Activated T-cell treated with anti-CD3 and anti-CD28 coated beads, Interleukin-2, amount 50 U/mL, for 24 hours (primary cell): ENCODE measurements around the gene RDH13.

Experiments
- DNase-seq: peaks from one replicate; pipeline ENCODE4 v3.0.0-alpha.2; 2020
- H3K27ac Mint-ChIP-seq: 2 replicates; pipeline ENCODE4 v1.8.0; 2020; ENCODE audit warnings: mild to moderate bottlenecking, mixed read lengths
- H3K27me3 Mint-ChIP-seq: 2 replicates; pipeline ENCODE4 v1.8.0; 2020; ENCODE audit warnings: mixed read lengths
- H3K36me3 Mint-ChIP-seq: 2 replicates; pipeline ENCODE4 v1.8.0; 2020; ENCODE audit warnings: low read depth, mixed read lengths
- H3K4me1 Mint-ChIP-seq: 2 replicates; pipeline ENCODE4 v1.8.0; 2020; ENCODE audit warnings: low read depth, mixed read lengths
- H3K4me3 Mint-ChIP-seq: 2 replicates; pipeline ENCODE4 v1.8.0; 2020; ENCODE audit warnings: mild to moderate bottlenecking, moderate library complexity, mixed read lengths
- H3K9me3 Mint-ChIP-seq: 2 replicates; pipeline ENCODE4 v1.8.0; 2020; ENCODE audit warnings: mixed read lengths

The RDH13 gene

GRCh38 chr19:55085923-55086715 lies 23.2 kb upstream of the RDH13 start:
- Mint-ChIP-seq H3K27ac (no peak overlapping the region), H3K4me1 (peaks cover 26% of the 10 kb centered on the region), H3K36me3 (peaks cover 31% of the 10 kb centered on the region), H3K9me3 (peaks cover 4% of the 10 kb centered on the region), H3K27me3 (peaks cover 68% of the 10 kb centered on the region), H3K4me3 (no peak overlapping the region)
- DNase-seq: no peak

DNA sequence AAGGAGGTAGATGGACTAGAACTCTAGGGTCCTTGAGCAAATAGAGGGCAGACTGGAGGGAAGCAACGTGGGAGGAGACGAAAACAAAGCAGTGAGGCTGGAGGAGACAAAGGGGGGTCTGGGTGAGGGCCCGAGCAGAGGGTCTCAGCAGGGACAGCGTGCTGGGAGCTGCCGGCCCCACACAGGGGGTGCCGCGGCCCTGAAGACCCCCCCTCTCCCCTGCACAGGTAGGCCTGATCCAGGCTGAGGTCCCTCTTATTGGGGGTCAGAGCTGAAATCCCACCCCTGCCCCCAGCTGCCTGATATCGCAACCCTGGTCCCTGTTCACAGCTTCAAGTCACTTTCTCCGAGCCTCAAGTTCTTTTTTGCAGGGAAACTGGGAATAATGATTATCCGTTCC lies 21.5 kb upstream of the RDH13 start:
- no peak for DNase-seq
- H3K4me3 Mint-ChIP-seq: no peak overlapping the region
- peaks cover 8% of the 10 kb centered on the region for H3K9me3 Mint-ChIP-seq
- peaks cover 38% of the 10 kb centered on the region for H3K4me1 Mint-ChIP-seq
- H3K27me3 Mint-ChIP-seq: peaks cover 85% of the 10 kb centered on the region
- peaks cover 16% of the 10 kb centered on the region for H3K36me3 Mint-ChIP-seq
- H3K27ac Mint-ChIP-seq: no peak overlapping the region

- H3K4me1 Mint-ChIP-seq: peaks cover 37% of the 10 kb centered on the region
- no peak for DNase-seq
- H3K27me3 Mint-ChIP-seq: peaks cover 83% of the 10 kb centered on the region
- H3K27ac Mint-ChIP-seq: no peak overlapping the region
- no peak overlapping the region for H3K4me3 Mint-ChIP-seq
- H3K9me3 Mint-ChIP-seq: peaks cover 8% of the 10 kb centered on the region
- H3K36me3 Mint-ChIP-seq: peaks cover 10% of the 10 kb centered on the region
Measured at GRCh38 chr19:55083004-55083850, 20.3 kb upstream of the RDH13 start.

GRCh38 chr19:55082020-55082851 lies 19.3 kb upstream of the RDH13 start:
- peaks cover 76% of the 10 kb centered on the region for H3K27me3 Mint-ChIP-seq
- peaks cover under 1% of the 10 kb centered on the region for H3K36me3 Mint-ChIP-seq
- H3K27ac Mint-ChIP-seq: no peak overlapping the region
- H3K4me1 Mint-ChIP-seq: peaks cover 27% of the 10 kb centered on the region
- peak overlapping the region; percentile 64 for H3K4me3 Mint-ChIP-seq
- peak; percentile 61 for DNase-seq
- H3K9me3 Mint-ChIP-seq: peaks cover 8% of the 10 kb centered on the region

GRCh38 chr19:55081770-55082019 lies 18.7 kb upstream of the RDH13 start:
- H3K27me3 Mint-ChIP-seq: peaks cover 75% of the 10 kb centered on the region
- peaks cover 8% of the 10 kb centered on the region for H3K9me3 Mint-ChIP-seq
- no peak for DNase-seq
- peak overlapping the region; percentile 64 for H3K4me3 Mint-ChIP-seq
- no peak overlapping the region for H3K27ac Mint-ChIP-seq
- H3K4me1 Mint-ChIP-seq: peaks cover 26% of the 10 kb centered on the region
- no peaks in the 10 kb centered on the region for H3K36me3 Mint-ChIP-seq

DNA sequence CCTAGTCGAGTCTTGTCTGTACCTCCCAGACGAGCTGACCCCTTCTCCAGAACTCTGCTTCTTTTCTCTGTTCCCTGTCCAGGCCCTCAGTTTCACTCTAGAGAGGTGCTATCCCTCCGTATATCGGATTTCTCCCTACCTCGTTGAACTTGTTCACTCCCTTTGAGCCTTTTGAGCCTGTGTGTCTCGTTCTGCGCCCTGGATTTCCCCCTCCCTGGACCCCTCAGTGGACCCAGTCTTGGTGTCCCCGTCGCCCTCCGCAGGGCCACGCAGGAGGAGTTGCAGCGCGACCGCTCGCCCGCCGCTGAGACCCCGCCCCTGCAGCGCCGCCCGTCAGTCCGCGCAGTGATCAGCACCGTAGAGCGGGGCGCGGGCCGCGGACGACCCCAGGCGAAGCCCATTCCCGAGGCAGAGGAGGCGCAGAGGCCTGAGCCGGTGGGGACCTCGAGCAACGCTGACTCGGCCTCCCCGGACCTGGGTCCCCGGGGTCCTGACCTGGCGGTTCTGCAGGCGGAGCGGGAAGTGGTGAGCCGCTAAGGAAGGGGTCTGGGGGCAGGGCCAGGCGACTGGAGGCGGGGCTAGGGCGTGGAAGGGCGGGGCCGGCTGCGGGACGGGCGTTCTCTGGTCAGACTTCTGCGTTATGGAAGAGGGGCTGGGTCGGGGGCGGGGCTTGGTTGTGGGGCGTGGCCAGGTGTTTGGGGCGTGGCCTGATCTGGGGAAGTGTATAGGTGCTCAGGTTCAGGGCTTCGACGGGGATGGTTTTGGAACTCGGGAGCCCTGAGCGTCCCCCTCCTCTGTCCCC lies 18.2 kb upstream of the RDH13 start:
- peak overlapping the region; percentile 64 for H3K4me3 Mint-ChIP-seq

GRCh38 chr19:55080121-55080967 lies 17.4 kb upstream of the RDH13 start:
- Mint-ChIP-seq H3K9me3 (peaks cover 8% of the 10 kb centered on the region), H3K36me3 (no peaks in the 10 kb centered on the region), H3K4me1 (peaks cover 26% of the 10 kb centered on the region), H3K4me3 (peak overlapping the region; percentile 64), H3K27ac (no peak overlapping the region), H3K27me3 (peaks cover 73% of the 10 kb centered on the region)
- DNase-seq: peak; percentile 78

More for the DNA sequence above, 18.2 kb upstream of the RDH13 start:
- peak; percentile 94 for DNase-seq
- peaks cover 78% of the 10 kb centered on the region for H3K27me3 Mint-ChIP-seq
- H3K27ac Mint-ChIP-seq: peak overlapping the region; percentile 22
- H3K36me3 Mint-ChIP-seq: no peaks in the 10 kb centered on the region
- H3K4me1 Mint-ChIP-seq: peaks cover 26% of the 10 kb centered on the region
- peaks cover 8% of the 10 kb centered on the region for H3K9me3 Mint-ChIP-seq

- Mint-ChIP-seq H3K27me3 (peaks cover 72% of the 10 kb centered on the region), H3K36me3 (no peaks in the 10 kb centered on the region), H3K4me3 (no peak overlapping the region)
Measured at GRCh38 chr19:55079400-55080038, 16.6 kb upstream of the RDH13 start.

GRCh38 chr19:55078996-55079395 lies 16.0 kb upstream of the RDH13 start:
- Mint-ChIP-seq H3K27ac (no peak overlapping the region), H3K9me3 (peaks cover 8% of the 10 kb centered on the region), H3K4me1 (peaks cover 26% of the 10 kb centered on the region), H3K27me3 (peaks cover 72% of the 10 kb centered on the region), H3K36me3 (no peaks in the 10 kb centered on the region), H3K4me3 (no peak overlapping the region)
- DNase-seq: no peak

More at GRCh38 chr19:55079400-55080038, 16.6 kb upstream of the RDH13 start:
- no peak for DNase-seq
- Mint-ChIP-seq H3K27ac (no peak overlapping the region), H3K4me1 (peaks cover 26% of the 10 kb centered on the region), H3K9me3 (peaks cover 8% of the 10 kb centered on the region)

GRCh38 chr19:55077106-55077505 lies 14.2 kb upstream of the RDH13 start:
- peaks cover 4% of the 10 kb centered on the region for H3K9me3 Mint-ChIP-seq
- H3K27ac Mint-ChIP-seq: no peak overlapping the region
- H3K36me3 Mint-ChIP-seq: no peaks in the 10 kb centered on the region
- peaks cover 69% of the 10 kb centered on the region for H3K27me3 Mint-ChIP-seq
- DNase-seq: no peak
- peaks cover 20% of the 10 kb centered on the region for H3K4me1 Mint-ChIP-seq
- H3K4me3 Mint-ChIP-seq: no peak overlapping the region

DNA sequence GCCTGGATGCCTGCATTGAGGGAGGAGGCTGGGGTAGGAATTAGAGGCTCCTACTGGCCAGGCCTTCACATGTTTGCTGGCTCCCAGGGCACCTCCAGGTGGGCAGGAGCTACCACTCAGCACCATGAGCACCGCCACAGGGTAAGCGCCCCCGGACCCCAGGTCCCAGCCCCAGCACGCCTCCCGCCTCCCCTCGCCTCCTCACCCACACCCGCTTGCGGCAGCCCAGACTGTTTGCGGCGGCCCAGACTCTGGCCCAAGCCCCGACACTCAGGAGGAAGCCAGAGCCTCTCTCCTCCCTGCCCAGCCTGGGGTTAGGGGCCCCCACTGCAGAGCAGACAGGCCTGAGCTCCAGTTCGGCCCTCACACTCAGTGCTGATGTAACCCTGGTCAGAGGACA lies 13.4 kb upstream of the RDH13 start:
- no peak overlapping the region for H3K27ac Mint-ChIP-seq
- H3K4me3 Mint-ChIP-seq: no peak overlapping the region
- DNase-seq: no peak
- H3K36me3 Mint-ChIP-seq: no peaks in the 10 kb centered on the region
- H3K9me3 Mint-ChIP-seq: peaks cover 4% of the 10 kb centered on the region
- H3K4me1 Mint-ChIP-seq: peaks cover 20% of the 10 kb centered on the region
- H3K27me3 Mint-ChIP-seq: peaks cover 69% of the 10 kb centered on the region

- peaks cover 13% of the 10 kb centered on the region for H3K4me1 Mint-ChIP-seq
- H3K9me3 Mint-ChIP-seq: peaks cover 3% of the 10 kb centered on the region
- no peaks in the 10 kb centered on the region for H3K36me3 Mint-ChIP-seq
- no peak for DNase-seq
- no peak within 1 kb of the TSS for H3K27ac Mint-ChIP-seq
- H3K27me3 Mint-ChIP-seq: peaks cover 68% of the 10 kb centered on the region
- no peak within 1 kb of the TSS for H3K4me3 Mint-ChIP-seq
Measured at GRCh38 chr19:55075371-55075998, 12.5 kb upstream of the RDH13 start, which contains the start of gene EPS8L1. Gene EPS8L1 (plus strand): TSS chr19:55075869. CDS start chr19:55076445, 576 bp downstream.
